GM12892 (cell line): ENCODE data around the gene FOXA3.

Experiments used
- POLR2A ChIP-seq: IDR thresholded peaks from 2 replicates; pipeline ENCODE4 v1.6.1; 2011; ENCODE audit warnings: low read depth, low read length, control low read depth
- POLR2AphosphoS5 ChIP-seq: IDR thresholded peaks from 2 replicates; pipeline ENCODE4 v1.6.1; 2011; ENCODE audit warnings: low read depth, low read length, control low read depth
- TAF1 ChIP-seq: IDR thresholded peaks from 2 replicates; pipeline ENCODE4 v1.6.1; 2011; ENCODE audit warnings: low read depth, mild to moderate bottlenecking, control low read depth, low read length, borderline replicate concordance

GRCh38 chr19:45890877-45891276 is 26.8 kb downstream of the FOXA3 start:
- TF ChIP-seq POLR2AphosphoS5 (no peak), POLR2A (no peak), TAF1 (no peak)
